GM12801 (cell line): ENCODE results near the gene TRMT44.

Source experiments
- CTCF ChIP-seq: IDR thresholded peaks from one replicate; pipeline ENCODE4 v1.5.1; 2011; ENCODE audit warnings: control low read depth; ENCODE audit not compliant: insufficient read length; ENCODE audit errors: extremely low read depth

TRMT44 gene

GRCh38 chr4:8515316-8516060 lies 74.9 kb downstream of the TRMT44 start:
- no peak for TF ChIP-seq CTCF

- TF ChIP-seq CTCF, result no peak
Observed at GRCh38 chr4:8516061-8516573, 75.5 kb downstream of the TRMT44 start.

GRCh38 chr4:8516996-8517550 lies 76.5 kb downstream of the TRMT44 start:
- no peak for TF ChIP-seq CTCF

- no peak for TF ChIP-seq CTCF
Observed at GRCh38 chr4:8517946-8518345, 77.4 kb downstream of the TRMT44 start.

GRCh38 chr4:8522160-8523120 lies 81.9 kb downstream of the TRMT44 start:
- TF ChIP-seq CTCF, result no peak

GRCh38 chr4:8523175-8523574 lies 82.6 kb downstream of the TRMT44 start:
- no peak for TF ChIP-seq CTCF

- TF ChIP-seq CTCF, result no peak
Observed at GRCh38 chr4:8523766-8524165, 83.2 kb downstream of the TRMT44 start.
